GM12891 (cell line): ENCODE measurements around the gene ARMC12.

Experiments used
- POLR2A ChIP-seq: IDR thresholded peaks from 2 replicates; pipeline ENCODE4 v1.6.1; 2011; ENCODE audit warnings: low read depth, low read length, control low read depth
- POLR2AphosphoS5 ChIP-seq: IDR thresholded peaks from 2 replicates; pipeline ENCODE4 v1.6.1; 2011; ENCODE audit warnings: low read depth, low read length, control low read depth
- SPI1 ChIP-seq: IDR thresholded peaks from 2 replicates; pipeline ENCODE4 v1.6.1; 2011; ENCODE audit warnings: low read depth, low read length, control low read depth
- TAF1 ChIP-seq: IDR thresholded peaks from 2 replicates; pipeline ENCODE4 v1.6.1; 2011; ENCODE audit warnings: low read depth, low read length, control low read depth

DNA sequence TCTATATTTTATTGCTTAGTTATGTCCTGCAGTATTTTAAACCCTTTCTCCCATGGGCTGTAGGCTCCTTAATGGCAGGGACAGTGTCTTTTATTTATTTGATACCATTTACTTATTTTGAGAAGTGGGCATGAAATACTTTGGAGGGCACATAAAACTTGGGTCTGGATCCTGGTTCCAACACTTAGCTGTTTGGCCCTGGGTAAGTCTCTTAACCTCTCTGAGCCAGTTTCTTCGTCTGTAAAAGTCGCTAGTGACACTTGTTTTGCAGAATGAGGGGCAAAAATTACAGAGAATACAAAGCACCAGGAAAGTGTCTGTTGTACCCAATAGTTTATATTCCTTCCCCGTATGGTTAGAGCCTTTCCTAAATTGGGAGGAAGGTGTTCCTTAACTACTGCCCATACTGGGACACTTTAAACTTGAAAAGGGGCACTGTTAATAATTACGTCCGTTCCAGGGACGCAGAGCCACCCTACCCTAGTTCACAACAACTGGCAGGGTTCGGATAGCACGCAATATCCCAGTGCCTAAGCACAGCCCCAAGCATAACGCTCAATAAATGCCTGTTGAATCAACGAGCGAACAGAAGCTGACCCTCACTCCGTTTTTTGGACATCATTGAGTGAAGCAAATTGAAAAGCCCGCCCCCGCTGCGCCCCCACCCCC, 6.0 kb upstream of the ARMC12 start:
- TF ChIP-seq POLR2AphosphoS5, result no peak
- no peak for TF ChIP-seq SPI1
- TF ChIP-seq POLR2A, result no peak
- no peak for TF ChIP-seq TAF1
